GM12873 (cell line): Measurements from ENCODE around the gene LRRC18.

ENCODE experiments used
- CTCF ChIP-seq: IDR thresholded peaks from 2 replicates; pipeline ENCODE4 v1.5.1; 2012; ENCODE audit warnings: low read depth, mild to moderate bottlenecking, moderate library complexity, low read length, control low read depth; ENCODE audit not compliant: insufficient read depth; ENCODE audit errors: missing control alignments

Gene LRRC18

GRCh38 chr10:48906841-48907240, 32.8 kb downstream of the LRRC18 start:
- TF ChIP-seq CTCF = no peak

GRCh38 chr10:48905311-48905710, 34.3 kb downstream of the LRRC18 start:
- TF ChIP-seq CTCF = no peak

GRCh38 chr10:48904861-48905260, 34.8 kb downstream of the LRRC18 start:
- TF ChIP-seq CTCF = no peak

GRCh38 chr10:48903151-48903550, 36.5 kb downstream of the LRRC18 start:
- no peak for TF ChIP-seq CTCF

GRCh38 chr10:48902096-48902495, 37.5 kb downstream of the LRRC18 start:
- no peak for TF ChIP-seq CTCF

GRCh38 chr10:48901319-48901718, 38.3 kb downstream of the LRRC18 start:
- no peak for TF ChIP-seq CTCF

- TF ChIP-seq CTCF = no peak
Observed at GRCh38 chr10:48900371-48900801, 39.3 kb downstream of the LRRC18 start.

- no peak for TF ChIP-seq CTCF
Observed at GRCh38 chr10:48899781-48900180, 39.9 kb downstream of the LRRC18 start.
